H1 (cell line): ENCODE measurements around the gene HMGN3. TPM values are rescaled to one million over a fixed set of nuclear protein-coding genes. Genes with fewer than 3 reads are reported as not detected.
"Not testable (repeated sequence)": the region's sequence is repeated elsewhere in the genome, so short reads cannot be mapped to it uniquely, and the experiment has no call there.

Experiments used
- CTCF ChIA-PET: fragments of 300-600 bp; sonication (Branson Sonifier 250); formaldehyde crosslinking; loops from one replicate; lab custom pipeline; 2021; ENCODE audit not compliant: partially characterized antibody; lab: Charles Lee
- POLR2A ChIA-PET: fragments of 300-600 bp; sonication (Branson Sonifier 250); formaldehyde crosslinking; loops from one replicate; lab custom pipeline; 2021; ENCODE audit warnings: inconsistent platforms; ENCODE audit not compliant: partially characterized antibody; lab: Charles Lee
- DNase-seq, 2 experiments: peaks; one replicate each; pipeline versions ENCODE4 v3.0.0 to v3.0.0-alpha.2; 2010 to 2022; ENCODE audit warnings: low spot score in 2 of 2, low read depth in 1 of 2, mixed read lengths in 1 of 2
- FAIRE-seq: peaks from 2 replicates; lab custom pipeline; 2011; peaks lifted over from hg19 to GRCh38; lab: Jason Lieb, UNC
- H2AFZ ChIP-seq: 2 replicates; pipeline ENCODE4 v1.8.1; 2012; ENCODE audit warnings: low read length, inconsistent platforms
- H2AK5ac ChIP-seq: 2 replicates; pipeline ENCODE4 v1.6.1; 2013; ENCODE audit warnings: low read depth, low read length
- H2BK120ac ChIP-seq: replicated peaks from 2 replicates; pipeline ENCODE3; 2013; ENCODE audit warnings: low read depth, low read length, inconsistent platforms
- H2BK12ac ChIP-seq: 2 replicates; pipeline ENCODE4 v1.6.1; 2013; ENCODE audit warnings: low read depth, low read length
- H2BK15ac ChIP-seq: 2 replicates; pipeline ENCODE4 v1.6.1; 2013; ENCODE audit warnings: low read length
- H2BK20ac ChIP-seq: 2 replicates; pipeline ENCODE4 v1.6.1; 2013; ENCODE audit warnings: low read length
- H2BK5ac ChIP-seq: 2 replicates; pipeline ENCODE4 v1.6.1; 2013; ENCODE audit warnings: low read depth, low read length
- H3K14ac ChIP-seq: 2 replicates; pipeline ENCODE4 v1.6.1; 2013; ENCODE audit warnings: inconsistent platforms; ENCODE audit not compliant: insufficient read length
- H3K18ac ChIP-seq: 2 replicates; pipeline ENCODE4 v1.6.1; 2013; ENCODE audit warnings: low read length; ENCODE audit errors: extremely low read depth
- H3K23ac ChIP-seq: 2 replicates; pipeline ENCODE4 v1.6.1; 2013; ENCODE audit warnings: inconsistent platforms; ENCODE audit not compliant: insufficient read length
- H3K23me2 ChIP-seq: 2 replicates; pipeline ENCODE4 v1.6.1; 2013; ENCODE audit warnings: low read depth, low read length
- H3K27ac ChIP-seq: 2 replicates; pipeline ENCODE4 v1.6.1; 2011; ENCODE audit warnings: low read depth, low read length, inconsistent platforms
- H3K27me3 ChIP-seq, 4 experiments: replicated peaks in 1 of 4; 1 replicate in 1 of 4; 2 replicates in 3 of 4; pipeline versions ENCODE4 v1.6.1 to v1.8.1; 2011 to 2013; ENCODE audit warnings: low read length in 3 of 4, mild to moderate bottlenecking in 3 of 4, inconsistent platforms in 2 of 4, mixed read lengths in 2 of 4, moderate library complexity in 1 of 4; ENCODE audit not compliant: control insufficient read depth in 3 of 4, insufficient read depth in 3 of 4; ENCODE audit errors: extremely low read depth in 1 of 4
- H3K36me3 ChIP-seq, 4 experiments: 2 replicates each; pipeline versions ENCODE4 v1.6.1 to v1.8.1; 2011 to 2013; ENCODE audit warnings: mild to moderate bottlenecking in 4 of 4, low read length in 3 of 4, moderate library complexity in 2 of 4, control low read depth in 1 of 4, inconsistent platforms in 1 of 4; ENCODE audit not compliant: insufficient read depth in 4 of 4, control insufficient read depth in 2 of 4
- H3K4ac ChIP-seq: replicated peaks from 2 replicates; pipeline ENCODE3; 2013; ENCODE audit warnings: low read length, low read depth, mixed read lengths, inconsistent platforms; ENCODE audit not compliant: insufficient read length
- H3K4me1 ChIP-seq, 4 experiments: replicated peaks in 1 of 4; 1 replicate in 1 of 4; 2 replicates in 3 of 4; pipeline versions ENCODE4 v1.6.1 to v1.8.1; 2011 to 2013; ENCODE audit warnings: low read length in 3 of 4, inconsistent platforms in 2 of 4, mixed read lengths in 1 of 4; ENCODE audit not compliant: insufficient read depth in 4 of 4, control insufficient read depth in 3 of 4
- H3K4me2 ChIP-seq, 2 experiments: 2 replicates each; pipeline versions ENCODE4 v1.6.1 to v1.8.1; 2011 to 2013; ENCODE audit warnings: low read depth in 2 of 2, low read length in 2 of 2, control low read depth in 1 of 2, inconsistent platforms in 1 of 2, mild to moderate bottlenecking in 1 of 2; ENCODE audit not compliant: insufficient read depth in 1 of 2
- H3K4me3 ChIP-seq, 4 experiments: fragments of 200-600, 300-600 bp in 1 of 4; sonication (generic), shearing (Covaris generic), sonication (Bioruptor Twin) in 1 of 4; 2 replicates each; pipeline versions ENCODE4 v1.5.1 to v1.8.1; 2011 to 2016; ENCODE audit warnings: low read length in 4 of 4, low read depth in 3 of 4, control low read depth in 2 of 4, inconsistent platforms in 2 of 4, mild to moderate bottlenecking in 2 of 4, mixed read lengths in 1 of 4, moderate library complexity in 1 of 4; ENCODE audit not compliant: insufficient read depth in 2 of 4; ENCODE audit errors: extremely low read depth in 1 of 4
- H3K56ac ChIP-seq: replicated peaks from 2 replicates; pipeline ENCODE3; 2013; ENCODE audit warnings: low read depth, mild to moderate bottlenecking, mixed read lengths, low read length, inconsistent platforms; ENCODE audit not compliant: insufficient read length
- H3K79me1 ChIP-seq: 2 replicates; pipeline ENCODE4 v1.6.1; 2013; ENCODE audit warnings: low read depth, low read length, control low read depth
- H3K79me2 ChIP-seq, 2 experiments: 2 replicates each; pipeline versions ENCODE4 v1.6.1 to v1.8.1; 2012 to 2013; ENCODE audit warnings: low read length in 2 of 2, mild to moderate bottlenecking in 2 of 2, inconsistent platforms in 1 of 2; ENCODE audit not compliant: insufficient read depth in 2 of 2, control insufficient read depth in 1 of 2
- H3K9ac ChIP-seq, 4 experiments: replicated peaks in 1 of 4; 1 replicate in 1 of 4; 2 replicates in 3 of 4; pipeline versions ENCODE4 v1.6.1 to v1.8.1; 2011 to 2013; ENCODE audit warnings: low read depth in 3 of 4, low read length in 3 of 4, control low read depth in 2 of 4, mild to moderate bottlenecking in 2 of 4, moderate library complexity in 2 of 4, inconsistent platforms in 1 of 4; ENCODE audit errors: extremely low read depth in 1 of 4
- H3K9me3 ChIP-seq, 2 experiments: 2 replicates each; pipeline versions ENCODE4 v1.6.1 to v1.8.1; 2012 to 2013; ENCODE audit warnings: mild to moderate bottlenecking in 2 of 2, moderate library complexity in 2 of 2, control low read depth in 1 of 2, inconsistent platforms in 1 of 2, low read depth in 1 of 2, low read length in 1 of 2, mixed read lengths in 1 of 2; ENCODE audit not compliant: insufficient read depth in 2 of 2
- H4K20me1 ChIP-seq, 2 experiments: replicated peaks in 1 of 2; 2 replicates each; pipeline versions ENCODE3 to v1.8.1; 2011 to 2013; ENCODE audit warnings: inconsistent platforms in 2 of 2, low read length in 2 of 2, mild to moderate bottlenecking in 1 of 2; ENCODE audit not compliant: insufficient read depth in 2 of 2, control insufficient read depth in 1 of 2
- H4K5ac ChIP-seq: 2 replicates; pipeline ENCODE4 v1.6.1; 2013; ENCODE audit warnings: low read length, low read depth, mixed read lengths, inconsistent platforms; ENCODE audit not compliant: insufficient read length
- H4K8ac ChIP-seq: 2 replicates; pipeline ENCODE4 v1.8.0; 2013; ENCODE audit warnings: mild to moderate bottlenecking, moderate library complexity, low read length, inconsistent platforms; ENCODE audit not compliant: insufficient read depth; ENCODE audit errors: extremely low read depth
- H4K91ac ChIP-seq: replicated peaks from 2 replicates; pipeline ENCODE3; 2013; ENCODE audit warnings: low read length, mixed read lengths, inconsistent platforms; ENCODE audit not compliant: insufficient read length
- WGBS, 2 experiments: shearing (Covaris generic) in 1 of 2; methylation state at CpG; one replicate each; pipeline versions ENCODE4 v1.1.6 to v1.1.7; 2013 to 2015; ENCODE audit warnings: low lambda C conversion rate in 2 of 2, mixed read lengths in 2 of 2, inconsistent platforms in 1 of 2, low coverage in 1 of 2, missing lambda C conversion rate in 1 of 2; ENCODE audit not compliant: insufficient replicate concordance in 2 of 2, insufficient coverage in 1 of 2, insufficient read length in 1 of 2; ENCODE audit errors: extremely low coverage in 1 of 2, missing lambda C conversion rate in 1 of 2; 5-methylcytosine and 5-hydroxymethylcytosine counted together
- polyA plus RNA-seq, 7 experiments: library from polyadenylated mRNA; depleted of rRNA in 3 of 7; stranded (reverse) in 5 of 7; unstranded in 2 of 7; fragments of >200 nt in 5 of 7; fragments of 200-250 nt in 2 of 7; gene quantifications; 1 replicate in 5 of 7; 2 replicates in 1 of 7; 4 replicates in 1 of 7; pipeline versions ENCODE4 v1.2.1 to v1.2.3, GENCODE V29; 2011 to 2013; ENCODE audit warnings: missing spikeins in 2 of 7, mixed read lengths in 2 of 7
- total RNA-seq: library from RNA; stranded (reverse); fragmentation: NEBNext Ultra II Directional; extraction: Animal tissue kit (Norgen Biotek cat#: 25700); gene quantifications from 2 replicates; pipeline ENCODE4 v1.2.1, GENCODE V29; 2021

Gene HMGN3
- total and polyA plus RNA-seq, 2 of the 8 experiments (the other 6 are each of a cell fraction or from before 2014, with no cell fraction given), result 84.4 to 167 TPM

DNA sequence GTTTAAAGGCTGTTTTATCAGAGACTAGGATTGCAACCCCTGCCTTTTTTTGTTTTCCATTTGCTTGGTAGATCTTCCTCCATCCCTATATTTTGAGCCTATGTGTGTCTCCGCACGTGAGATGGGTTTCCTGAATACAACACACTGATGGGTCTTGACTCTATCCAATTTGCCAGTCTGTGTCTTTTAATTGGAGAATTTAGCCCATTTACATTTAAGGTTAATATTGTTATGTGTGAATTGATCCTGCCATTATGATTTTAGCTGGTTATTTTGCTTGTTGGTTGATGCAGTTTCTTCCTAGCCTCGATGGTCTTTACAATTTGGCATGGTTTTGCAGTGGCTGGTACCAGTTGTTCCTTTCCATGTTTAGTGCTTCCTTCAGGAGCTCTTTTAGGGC, 20.6 kb upstream of the HMGN3 start:
- H3K27ac ChIP-seq, H2BK12ac ChIP-seq, H4K91ac ChIP-seq, H3K14ac ChIP-seq, H3K4ac ChIP-seq, H3K23ac ChIP-seq, FAIRE-seq, H4K20me1 ChIP-seq, H3K23me2 ChIP-seq, H4K5ac ChIP-seq, H2BK5ac ChIP-seq, H2BK120ac ChIP-seq, H3K4me3 ChIP-seq, H3K18ac ChIP-seq, POLR2A ChIA-PET, H2AFZ ChIP-seq, H2AK5ac ChIP-seq, H3K9me3 ChIP-seq, H4K8ac ChIP-seq, H3K36me3 ChIP-seq, H3K27me3 ChIP-seq, DNase-seq, CTCF ChIA-PET, H3K4me1 ChIP-seq, H3K56ac ChIP-seq, H3K79me2 ChIP-seq, H2BK15ac ChIP-seq, H3K79me1 ChIP-seq, H2BK20ac ChIP-seq, H3K9ac ChIP-seq, H3K4me2 ChIP-seq: not testable (repeated sequence)
- 96% methylated on average over 3 of the region's 3 CpGs; no CpG with 5 or more reads in 1 of the 2 experiments for WGBS, 2 experiments
